IgD-negative memory B cell (primary cell): ENCODE results near the gene FAM114A1. TPM values are rescaled to one million over a fixed set of nuclear protein-coding genes. Genes with fewer than 3 reads are reported as not detected.

Source experiments
- H3K27ac Mint-ChIP-seq, 3 donors: one replicate each; pipeline ENCODE4 v1.8.0; 2020 to 2022; ENCODE audit warnings: mild to moderate bottlenecking in 3 of 3, mixed read lengths in 3 of 3, moderate library complexity in 1 of 3
- H3K27me3 Mint-ChIP-seq: one replicate; pipeline ENCODE4 v1.8.0; 2021; ENCODE audit warnings: mixed read lengths
- H3K36me3 Mint-ChIP-seq: one replicate; pipeline ENCODE4 v1.8.0; 2020; ENCODE audit warnings: mild to moderate bottlenecking, mixed read lengths
- H3K4me1 Mint-ChIP-seq, 3 donors: one replicate each; pipeline ENCODE4 v1.8.0; 2020 to 2022; ENCODE audit warnings: mixed read lengths in 3 of 3, mild to moderate bottlenecking in 1 of 3
- H3K4me3 Mint-ChIP-seq, 4 donors: one replicate each; pipeline ENCODE4 v1.8.0; 2020 to 2022; ENCODE audit warnings: mild to moderate bottlenecking in 4 of 4, mixed read lengths in 4 of 4, moderate library complexity in 3 of 4
- H3K9me3 Mint-ChIP-seq, 3 donors: one replicate each; pipeline ENCODE4 v1.8.0; 2020 to 2021; ENCODE audit warnings: mixed read lengths in 3 of 3, mild to moderate bottlenecking in 1 of 3
- polyA plus RNA-seq: library from polyadenylated mRNA; unstranded; fragments of 300-500 nt; fragmentation: Illumina TruSeq; gene quantifications from one replicate; pipeline ENCODE4 v1.2.3, GENCODE V29; 2021

The FAM114A1 gene
- polyA plus RNA-seq, 1 donor from 2014 or later = 0.79 TPM

GRCh38 chr4:38868059-38868960 is 704 bp downstream of the FAM114A1 start:
- peaks cover 8 to 14% (median 9%) of the 10 kb centered on the region in 3 donors for H3K4me1 Mint-ChIP-seq
- H3K9me3 Mint-ChIP-seq = no peaks in the 10 kb centered on the region
- H3K27ac Mint-ChIP-seq = peak overlapping the region in 1 of 3 donors; percentile 22
- H3K27me3 Mint-ChIP-seq = peaks cover 3% of the 10 kb centered on the region
- H3K36me3 Mint-ChIP-seq = no peaks in the 10 kb centered on the region
- peak overlapping the region; percentile 81 to 94 (median 88) for H3K4me3 Mint-ChIP-seq

GRCh38 chr4:38869511-38869910 is 1.9 kb downstream of the FAM114A1 start:
- Mint-ChIP-seq H3K36me3 (no peaks in the 10 kb centered on the region), H3K27me3 (peaks cover 5% of the 10 kb centered on the region), H3K4me3 (peak overlapping the region in 2 of 4 donors; percentile 23 to 54), H3K4me1 (peaks cover 8 to 14% (median 11%) of the 10 kb centered on the region in 3 donors), H3K9me3 (no peaks in the 10 kb centered on the region), H3K27ac (peak overlapping the region in 1 of 3 donors; percentile 28)

GRCh38 chr4:38870098-38870808 is 2.6 kb downstream of the FAM114A1 start:
- peak overlapping the region in 2 of 4 donors; percentile 28 to 38 for H3K4me3 Mint-ChIP-seq
- H3K27ac Mint-ChIP-seq = peak overlapping the region in 1 of 3 donors; percentile 57

GRCh38 chr4:38871593-38871992 is 4.0 kb downstream of the FAM114A1 start:
- no peak overlapping the region for H3K27ac Mint-ChIP-seq
- peaks cover 5% of the 10 kb centered on the region for H3K27me3 Mint-ChIP-seq
- H3K9me3 Mint-ChIP-seq = no peaks in the 10 kb centered on the region
- no peaks in the 10 kb centered on the region for H3K36me3 Mint-ChIP-seq
- H3K4me3 Mint-ChIP-seq = no peak overlapping the region
- H3K4me1 Mint-ChIP-seq = peaks cover 7 to 12% (median 11%) of the 10 kb centered on the region in 3 donors

More at GRCh38 chr4:38870098-38870808, 2.6 kb downstream of the FAM114A1 start:
- peaks cover 5% of the 10 kb centered on the region for H3K27me3 Mint-ChIP-seq
- H3K36me3 Mint-ChIP-seq = no peaks in the 10 kb centered on the region
- H3K4me1 Mint-ChIP-seq = peaks cover 8 to 13% (median 11%) of the 10 kb centered on the region in 3 donors
- H3K9me3 Mint-ChIP-seq = no peaks in the 10 kb centered on the region

GRCh38 chr4:38872620-38873019 is 5.0 kb downstream of the FAM114A1 start:
- Mint-ChIP-seq H3K9me3 (no peaks in the 10 kb centered on the region), H3K27ac (no peak overlapping the region), H3K4me1 (peaks cover 0 to 8% (median 7%) of the 10 kb centered on the region in 3 donors), H3K36me3 (peaks cover 2% of the 10 kb centered on the region), H3K27me3 (peaks cover 2% of the 10 kb centered on the region), H3K4me3 (no peak overlapping the region)

- no peaks in the 10 kb centered on the region for H3K9me3 Mint-ChIP-seq
- H3K27me3 Mint-ChIP-seq = peaks cover 2% of the 10 kb centered on the region
- H3K4me1 Mint-ChIP-seq = peaks cover 0 to 8% (median 4%) of the 10 kb centered on the region in 3 donors
- no peak overlapping the region for H3K27ac Mint-ChIP-seq
- H3K4me3 Mint-ChIP-seq = no peak overlapping the region
- H3K36me3 Mint-ChIP-seq = peaks cover 2% of the 10 kb centered on the region
These were observed 5.8 kb downstream of the FAM114A1 start for GRCh38 chr4:38873290-38873944.

GRCh38 chr4:38876636-38877035 is 9.0 kb downstream of the FAM114A1 start:
- Mint-ChIP-seq H3K27ac (no peak overlapping the region), H3K9me3 (no peaks in the 10 kb centered on the region), H3K36me3 (peaks cover 2% of the 10 kb centered on the region), H3K4me1 (peaks cover 0 to 4% (median 0%) of the 10 kb centered on the region in 3 donors), H3K27me3 (peaks cover 2% of the 10 kb centered on the region), H3K4me3 (no peak overlapping the region)

- no peak overlapping the region for H3K4me3 Mint-ChIP-seq
These were observed 16.6 kb downstream of the FAM114A1 start for GRCh38 chr4:38884254-38884653.

GRCh38 chr4:38889143-38889542 is 21.5 kb downstream of the FAM114A1 start:
- Mint-ChIP-seq H3K9me3 (no peaks in the 10 kb centered on the region), H3K36me3 (no peaks in the 10 kb centered on the region), H3K4me3 (no peak overlapping the region), H3K4me1 (peaks cover 4% of the 10 kb centered on the region in 3 donors), H3K27me3 (no peaks in the 10 kb centered on the region), H3K27ac (no peak overlapping the region)

More at GRCh38 chr4:38884254-38884653, 16.6 kb downstream of the FAM114A1 start:
- Mint-ChIP-seq H3K4me1 (peaks cover 0 to 2% (median 0%) of the 10 kb centered on the region in 3 donors), H3K27me3 (no peaks in the 10 kb centered on the region), H3K36me3 (no peaks in the 10 kb centered on the region), H3K9me3 (no peaks in the 10 kb centered on the region), H3K27ac (no peak overlapping the region)

- no peak overlapping the region for H3K4me3 Mint-ChIP-seq
- no peak overlapping the region for H3K27ac Mint-ChIP-seq
- peaks cover 2 to 4% (median 4%) of the 10 kb centered on the region in 3 donors for H3K4me1 Mint-ChIP-seq
- H3K36me3 Mint-ChIP-seq = no peaks in the 10 kb centered on the region
- H3K27me3 Mint-ChIP-seq = no peaks in the 10 kb centered on the region
- no peaks in the 10 kb centered on the region for H3K9me3 Mint-ChIP-seq
These were observed 23.7 kb downstream of the FAM114A1 start for GRCh38 chr4:38891051-38891983.

GRCh38 chr4:38894322-38894982 is 26.8 kb downstream of the FAM114A1 start:
- Mint-ChIP-seq H3K27ac (peak overlapping the region in 1 of 3 donors; percentile 39), H3K36me3 (no peaks in the 10 kb centered on the region), H3K4me3 (no peak overlapping the region), H3K4me1 (peaks cover under 1 to 4% (median 3%) of the 10 kb centered on the region in 3 donors), H3K9me3 (no peaks in the 10 kb centered on the region), H3K27me3 (no peaks in the 10 kb centered on the region)

GRCh38 chr4:38896940-38897339 is 29.3 kb downstream of the FAM114A1 start:
- Mint-ChIP-seq H3K27me3 (no peaks in the 10 kb centered on the region), H3K4me3 (no peak overlapping the region), H3K4me1 (peaks cover 0 to 2% (median 0%) of the 10 kb centered on the region in 3 donors), H3K27ac (no peak overlapping the region), H3K36me3 (peaks cover 2% of the 10 kb centered on the region), H3K9me3 (no peaks in the 10 kb centered on the region)

- Mint-ChIP-seq H3K4me3 (no peak overlapping the region), H3K27ac (no peak overlapping the region), H3K36me3 (peaks cover 2% of the 10 kb centered on the region), H3K27me3 (no peaks in the 10 kb centered on the region), H3K4me1 (peaks cover 0 to 2% (median 0%) of the 10 kb centered on the region in 3 donors), H3K9me3 (no peaks in the 10 kb centered on the region)
These were observed 30.6 kb downstream of the FAM114A1 start for GRCh38 chr4:38898245-38898644.
